Upper lobe of left lung (tissue), 6 donors: ENCODE results near the gene ASB8. TPM values are rescaled to one million over a fixed set of nuclear protein-coding genes. Genes with fewer than 3 reads are reported as not detected.
"Not testable (repeated sequence)": the region's sequence is repeated elsewhere in the genome, so short reads cannot be mapped to it uniquely, and the experiment has no call there.

ENCODE experiments used
- ATAC-seq, 2 donors: fragments of 200-7000 bp; cut with Tn5 transposase; one replicate each; pipeline ENCODE4 v1.9.1; 2022; ENCODE audit warnings: mild to moderate bottlenecking in 2 of 2, moderate library complexity in 2 of 2; ENCODE audit not compliant: low FRiP score in 2 of 2
- DNase-seq, 2 donors: peaks; one replicate each; pipeline ENCODE4 v3.0.0-alpha.2; 2019 to 2020
- H3K27ac ChIP-seq, 4 donors: fragments of 200-600 bp; sonication (generic); one replicate each; pipeline ENCODE4 v1.5.1; 2016 to 2019
- H3K27me3 ChIP-seq, 4 donors: fragments of 200-600 bp; sonication (generic); one replicate each; pipeline ENCODE4 v1.5.1; 2017 to 2019
- H3K36me3 ChIP-seq, 4 donors: fragments of 200-600 bp; sonication (generic); one replicate each; pipeline ENCODE4 v1.5.1; 2016 to 2019
- H3K4me1 ChIP-seq, 4 donors: fragments of 200-600 bp; sonication (generic); one replicate each; pipeline ENCODE4 v1.5.1; 2018 to 2019
- H3K4me3 ChIP-seq, 4 donors: fragments of 200-600 bp; sonication (generic); one replicate each; pipeline ENCODE4 v1.5.1; 2017 to 2019; ENCODE audit warnings: mild to moderate bottlenecking in 2 of 4, moderate library complexity in 1 of 4
- H3K9me3 ChIP-seq, 4 donors: fragments of 200-600 bp; sonication (generic); one replicate each; pipeline ENCODE4 v1.5.1; 2018 to 2019
- CTCF ChIP-seq, 6 experiments: fragments of 450-650 bp in 4 of 6; fragments of 200-600 bp in 2 of 6; sonication (generic) in 2 of 6; IDR thresholded peaks; one replicate each; pipeline ENCODE4 v1.5.1; 2016 to 2019; ENCODE audit warnings: antibody characterized with exemption in 6 of 6
- EP300 ChIP-seq, 4 donors: sonication (generic); formaldehyde crosslinking; IDR thresholded peaks; one replicate each; pipeline ENCODE4 v1.5.1; 2017; ENCODE audit warnings: antibody characterized with exemption in 4 of 4, control low read depth in 2 of 4
- POLR2A ChIP-seq, 4 donors: fragments of 450-650 bp; IDR thresholded peaks; one replicate each; pipeline ENCODE4 v1.5.1; 2016 to 2017; ENCODE audit warnings: antibody characterized with exemption in 4 of 4, mild to moderate bottlenecking in 2 of 4
- POLR2AphosphoS5 ChIP-seq, 2 donors: sonication (generic); formaldehyde crosslinking; IDR thresholded peaks; one replicate each; pipeline ENCODE4 v1.5.1; 2017; ENCODE audit warnings: antibody characterized with exemption in 2 of 2
- WGBS, 2 donors: methylation state at CpG; one replicate each; pipeline ENCODE4 v1.1.5; 2017 to 2018; 5-methylcytosine and 5-hydroxymethylcytosine counted together
- total RNA-seq, 6 donors: library from RNA; depleted of rRNA in 4 of 6; stranded (reverse); fragments of >200 nt in 4 of 6; gene quantifications; one replicate each; pipeline versions ENCODE4 v1.1.0 to v1.2.1, GENCODE V29; 2016 to 2021
- donor health status: DM: no; HTN: no; CAD: no; lungs with moderate emphysema.
- donor health status: DM: no; HTN: yes; CAD: no; lungs with severe emphysema.

Gene ASB8
- total RNA-seq, 6 donors from 2014 or later = 17.8 to 36.5 (median 30.6) TPM

GRCh38 chr12:48160807-48161206 lies 3.5 kb upstream of the ASB8 start:
- no peak overlapping the region for H3K27ac ChIP-seq
- no peaks in the 10 kb centered on the region for H3K9me3 ChIP-seq
- no peak for DNase-seq

GRCh38 chr12:48160046-48160445 lies 2.7 kb upstream of the ASB8 start:
- TF ChIP-seq EP300 (IDR thresholded peaks at IDR 0.05) = no peak
- TF ChIP-seq POLR2A (IDR thresholded peaks at IDR 0.05) = no peak
- TF ChIP-seq POLR2AphosphoS5 (IDR thresholded peaks at IDR 0.05) = no peak
- TF ChIP-seq CTCF (IDR thresholded peaks at IDR 0.05) = no peak

More at GRCh38 chr12:48160807-48161206, 3.5 kb upstream of the ASB8 start:
- WGBS, 2 donors = 34 to 54% methylated on average over 2 of the region's 2 CpGs
- no peak for ATAC-seq
- H3K4me1 ChIP-seq = peaks cover 6 to 18% (median 8%) of the 10 kb centered on the region in 4 donors
- no peaks in the 10 kb centered on the region for H3K27me3 ChIP-seq
- H3K36me3 ChIP-seq = no peaks in the 10 kb centered on the region
- H3K4me3 ChIP-seq = no peak overlapping the region
- no peak for TF ChIP-seq CTCF (IDR thresholded peaks at IDR 0.05)
- TF ChIP-seq POLR2AphosphoS5 (IDR thresholded peaks at IDR 0.05) = no peak
- no peak for TF ChIP-seq EP300 (IDR thresholded peaks at IDR 0.05)
- no peak for TF ChIP-seq POLR2A (IDR thresholded peaks at IDR 0.05)

GRCh38 chr12:48157889-48158370 lies 615 bp upstream of the ASB8 start:
- 58 to 62% methylated on average over 3 of the region's 3 CpGs for WGBS, 2 donors

More at GRCh38 chr12:48160046-48160445, 2.7 kb upstream of the ASB8 start:
- H3K4me3 ChIP-seq = no peak overlapping the region
- no peaks in the 10 kb centered on the region for H3K27me3 ChIP-seq
- DNase-seq (no peak), ATAC-seq (no peak)
- H3K4me1 ChIP-seq = peaks cover 6 to 20% (median 9%) of the 10 kb centered on the region in 4 donors
- no peaks in the 10 kb centered on the region for H3K36me3 ChIP-seq
- 61 to 87% methylated on average over 5 of the region's 5 CpGs for WGBS, 2 donors
- H3K9me3 ChIP-seq = no peaks in the 10 kb centered on the region
- no peak overlapping the region for H3K27ac ChIP-seq

GRCh38 chr12:48156652-48157017 lies 680 bp downstream of the ASB8 start:
- peak overlapping the region; percentile 78 to 91 (median 90) for H3K27ac ChIP-seq
- H3K4me1 ChIP-seq = peaks cover 6 to 20% (median 9%) of the 10 kb centered on the region in 4 donors
- WGBS, 2 donors = 24 to 26% methylated on average over 8 of the region's 8 CpGs
- ATAC-seq = no peak
- DNase-seq = no peak
- no peaks in the 10 kb centered on the region for H3K27me3 ChIP-seq
- H3K4me3 ChIP-seq = peak overlapping the region; percentile 95 to 98 (median 96)
- no peak for TF ChIP-seq CTCF (IDR thresholded peaks at IDR 0.05)
- H3K36me3 ChIP-seq = peaks cover 1 to 19% (median 10%) of the 10 kb centered on the region in 4 donors
- no peaks in the 10 kb centered on the region for H3K9me3 ChIP-seq

More at GRCh38 chr12:48157889-48158370, 615 bp upstream of the ASB8 start:
- TF ChIP-seq CTCF (IDR thresholded peaks at IDR 0.05) (no peak), EP300 (IDR thresholded peaks at IDR 0.05) (no peak)
- H3K9me3 ChIP-seq = no peaks in the 10 kb centered on the region
- H3K27ac ChIP-seq = peak overlapping the region; percentile 78 to 91 (median 90)
- H3K36me3 ChIP-seq = peaks cover 0 to 6% (median 2%) of the 10 kb centered on the region in 4 donors
- H3K27me3 ChIP-seq = no peaks in the 10 kb centered on the region
- ATAC-seq (no peak), DNase-seq (no peak)
- peaks cover 6 to 20% (median 9%) of the 10 kb centered on the region in 4 donors for H3K4me1 ChIP-seq
- peak overlapping the region; percentile 95 to 98 (median 96) for H3K4me3 ChIP-seq

- 95% methylated on average over 5 of the region's 5 CpGs for whole genome bisulfite sequencing, 2 donors
- not testable (repeated sequence) for H3K27ac ChIP-seq, ATAC-seq, H3K4me3 ChIP-seq, DNase-seq, H3K9me3 ChIP-seq, H3K27me3 ChIP-seq
- peaks cover 6 to 20% (median 9%) of the 10 kb centered on the region in 4 donors for H3K4me1 ChIP-seq
- peaks cover 9 to 28% (median 19%) of the 10 kb centered on the region in 4 donors for H3K36me3 ChIP-seq
Observed at GRCh38 chr12:48155786-48156185, 1.5 kb downstream of the ASB8 start.
